HG02970 (cell line): ENCODE results near the gene ECE2.
"Not testable (repeated sequence)": the region's sequence is repeated elsewhere in the genome, so short reads cannot be mapped to it uniquely, and the experiment has no call there.

Experiments
- ATAC-seq: cut with Tn5 transposase; IDR thresholded peaks from one replicate; pipeline ENCODE4 v1.9.1; 2021; ENCODE audit warnings: mild to moderate bottlenecking, moderate library complexity, moderate number of reproducible peaks; ENCODE audit not compliant: unreplicated experiment, low FRiP score

The ECE2 gene

GRCh38 chr3:184333700-184334099 lies 57.9 kb downstream of the ECE2 start:
- ATAC-seq: no peak

- no peak for ATAC-seq
Observed at GRCh38 chr3:184334470-184335158, 58.8 kb downstream of the ECE2 start.

- peak; percentile 8 for ATAC-seq
Observed at GRCh38 chr3:184335291-184335660, 59.5 kb downstream of the ECE2 start.

GRCh38 chr3:184335661-184336546 lies 60.1 kb downstream of the ECE2 start:
- ATAC-seq: peak; percentile 63

- ATAC-seq: no peak
Observed at GRCh38 chr3:184336547-184337398, 61.0 kb downstream of the ECE2 start.

- no peak for ATAC-seq
Observed at GRCh38 chr3:184337399-184337714, 61.5 kb downstream of the ECE2 start, which contains the start of gene FAM131A. FAM131A (plus strand) TSS chr3:184337600; CDS start chr3:184337631, 31 bp downstream.

GRCh38 chr3:184337981-184338380 lies 62.2 kb downstream of the ECE2 start:
- no peak for ATAC-seq

- no peak for ATAC-seq
Observed at GRCh38 chr3:184338511-184338945, 62.7 kb downstream of the ECE2 start.

- no peak for ATAC-seq
Observed at GRCh38 chr3:184339001-184339400, 63.2 kb downstream of the ECE2 start.

- ATAC-seq: not testable (repeated sequence)
Observed at GRCh38 chr3:184339451-184340135, 63.8 kb downstream of the ECE2 start.

- ATAC-seq: no peak
Observed at GRCh38 chr3:184341925-184342324, 66.1 kb downstream of the ECE2 start.
